Measurements from ENCODE around the gene ZNRF3.
"Not testable (repeated sequence)": the region's sequence is repeated elsewhere in the genome, so short reads cannot be mapped to it uniquely, and the experiment has no call there.

ZNRF3 gene

GRCh38 chr22:28986366-28986765, 103.0 kb downstream of the ZNRF3 start:
- no peak for DNase-seq

GRCh38 chr22:28988457-28988856, 105.1 kb downstream of the ZNRF3 start:
- DNase-seq: no peak

GRCh38 chr22:28989035-28989464, 105.7 kb downstream of the ZNRF3 start:
- no peak for DNase-seq

GRCh38 chr22:28989484-28989883, 106.1 kb downstream of the ZNRF3 start:
- DNase-seq: no peak

GRCh38 chr22:28989912-28990311, 106.5 kb downstream of the ZNRF3 start:
- DNase-seq: no peak

GRCh38 chr22:28992565-28993356, 109.4 kb downstream of the ZNRF3 start:
- no peak for DNase-seq

GRCh38 chr22:28994522-28994921, 111.2 kb downstream of the ZNRF3 start:
- DNase-seq: no peak

- no peak for DNase-seq
These were observed 112.2 kb downstream of the ZNRF3 start for GRCh38 chr22:28995551-28995950.

- no peak for DNase-seq
These were observed 114.0 kb downstream of the ZNRF3 start for GRCh38 chr22:28997342-28997741.

GRCh38 chr22:28998681-28999080, 115.3 kb downstream of the ZNRF3 start:
- DNase-seq: no peak

- DNase-seq: no peak
These were observed 116.1 kb downstream of the ZNRF3 start for GRCh38 chr22:28999510-28999909.

GRCh38 chr22:28999919-29000556, 116.7 kb downstream of the ZNRF3 start:
- DNase-seq: no peak

- DNase-seq: no peak
These were observed 117.3 kb downstream of the ZNRF3 start for GRCh38 chr22:29000641-29001040.

GRCh38 chr22:29002603-29003002, 119.2 kb downstream of the ZNRF3 start:
- DNase-seq: no peak

GRCh38 chr22:29003552-29003951, 120.2 kb downstream of the ZNRF3 start:
- DNase-seq: no peak

- no peak for DNase-seq
These were observed 120.7 kb downstream of the ZNRF3 start for GRCh38 chr22:29003975-29004646.

GRCh38 chr22:29004647-29005371, 121.4 kb downstream of the ZNRF3 start:
- DNase-seq: no peak

GRCh38 chr22:29005754-29006153, 122.4 kb downstream of the ZNRF3 start:
- DNase-seq: not testable (repeated sequence)

- DNase-seq: no peak
These were observed 123.0 kb downstream of the ZNRF3 start for GRCh38 chr22:29006346-29006745.

GRCh38 chr22:29009148-29009547, 125.8 kb downstream of the ZNRF3 start:
- no peak for DNase-seq

GRCh38 chr22:29011240-29012100, 128.1 kb downstream of the ZNRF3 start:
- no peak for DNase-seq

GRCh38 chr22:29012101-29012433, 128.7 kb downstream of the ZNRF3 start:
- DNase-seq: no peak
